GM08714 (cell line): ENCODE data around the gene CD81.

Experiments used
- H3K4me3 ChIP-seq: fragments of 200-500 bp; sonication (Bioruptor generic); 2 replicates; pipeline ENCODE4 v1.5.1; 2014; ENCODE audit warnings: mild to moderate bottlenecking, low read length, inconsistent platforms
- ZNF274 ChIP-seq: IDR thresholded peaks from 2 replicates; pipeline ENCODE4 v1.6.1; 2012; ENCODE audit warnings: mild to moderate bottlenecking, low read depth, low read length

Gene CD81

GRCh38 chr11:2442589-2442988 is 65.5 kb downstream of the CD81 start:
- no peak overlapping the region for H3K4me3 ChIP-seq
- no peak for TF ChIP-seq ZNF274

GRCh38 chr11:2443406-2443805 is 66.3 kb downstream of the CD81 start:
- no peak for TF ChIP-seq ZNF274
- no peak overlapping the region for H3K4me3 ChIP-seq

DNA sequence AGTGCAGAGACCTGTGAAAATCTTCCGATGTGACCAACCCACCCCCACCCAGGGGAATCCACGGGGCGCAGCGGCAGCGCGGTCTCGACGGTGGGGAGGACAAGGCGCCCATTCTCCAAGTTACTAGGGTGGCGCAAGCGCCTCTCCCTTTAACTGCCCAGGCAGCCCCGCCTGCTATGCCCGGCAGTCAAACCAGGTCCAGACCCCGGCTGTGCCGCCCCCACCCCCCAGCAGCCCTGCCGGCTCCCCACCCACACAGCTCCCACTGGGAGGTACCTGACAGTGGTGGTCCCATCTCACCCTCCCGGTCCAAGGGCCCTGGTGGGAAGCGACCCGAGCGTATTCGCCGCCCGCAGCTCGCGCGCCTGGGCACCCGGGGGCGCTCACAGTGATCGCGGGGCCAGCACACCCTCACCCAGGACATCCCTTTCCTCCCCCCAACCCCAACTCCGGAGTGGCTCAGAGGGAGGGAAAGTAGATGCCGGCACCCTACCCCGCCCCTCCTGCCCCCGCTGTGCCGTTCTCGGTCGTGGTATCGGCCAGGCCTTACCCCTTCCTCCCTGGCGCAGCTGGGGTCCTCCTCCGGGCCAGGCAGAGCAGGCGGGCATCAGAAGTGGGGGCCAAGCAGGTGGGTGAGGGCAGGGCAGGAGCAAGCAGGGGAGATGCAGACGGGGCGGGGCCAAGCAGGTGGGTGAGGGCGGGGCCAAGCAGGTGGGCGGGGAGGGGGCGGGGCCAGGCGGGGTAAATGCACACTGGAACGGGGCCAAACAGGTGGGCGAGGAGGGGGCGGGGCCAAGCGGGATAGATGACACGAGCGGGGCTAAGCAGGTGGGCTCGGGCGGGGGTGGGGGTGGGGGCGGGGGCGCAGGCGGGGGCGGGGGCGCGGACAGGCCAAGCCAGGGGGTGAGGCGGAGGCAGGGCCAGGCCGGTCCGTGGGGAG is 67.0 kb downstream of the CD81 start, which contains the start of gene TRPM5:
Gene TRPM5, minus strand, starts transcription at position 634 of the 940 bp plus-strand sequence. CDS start 21,478 bp downstream, outside the sequence.
- TF ChIP-seq ZNF274, result no peak

DNA sequence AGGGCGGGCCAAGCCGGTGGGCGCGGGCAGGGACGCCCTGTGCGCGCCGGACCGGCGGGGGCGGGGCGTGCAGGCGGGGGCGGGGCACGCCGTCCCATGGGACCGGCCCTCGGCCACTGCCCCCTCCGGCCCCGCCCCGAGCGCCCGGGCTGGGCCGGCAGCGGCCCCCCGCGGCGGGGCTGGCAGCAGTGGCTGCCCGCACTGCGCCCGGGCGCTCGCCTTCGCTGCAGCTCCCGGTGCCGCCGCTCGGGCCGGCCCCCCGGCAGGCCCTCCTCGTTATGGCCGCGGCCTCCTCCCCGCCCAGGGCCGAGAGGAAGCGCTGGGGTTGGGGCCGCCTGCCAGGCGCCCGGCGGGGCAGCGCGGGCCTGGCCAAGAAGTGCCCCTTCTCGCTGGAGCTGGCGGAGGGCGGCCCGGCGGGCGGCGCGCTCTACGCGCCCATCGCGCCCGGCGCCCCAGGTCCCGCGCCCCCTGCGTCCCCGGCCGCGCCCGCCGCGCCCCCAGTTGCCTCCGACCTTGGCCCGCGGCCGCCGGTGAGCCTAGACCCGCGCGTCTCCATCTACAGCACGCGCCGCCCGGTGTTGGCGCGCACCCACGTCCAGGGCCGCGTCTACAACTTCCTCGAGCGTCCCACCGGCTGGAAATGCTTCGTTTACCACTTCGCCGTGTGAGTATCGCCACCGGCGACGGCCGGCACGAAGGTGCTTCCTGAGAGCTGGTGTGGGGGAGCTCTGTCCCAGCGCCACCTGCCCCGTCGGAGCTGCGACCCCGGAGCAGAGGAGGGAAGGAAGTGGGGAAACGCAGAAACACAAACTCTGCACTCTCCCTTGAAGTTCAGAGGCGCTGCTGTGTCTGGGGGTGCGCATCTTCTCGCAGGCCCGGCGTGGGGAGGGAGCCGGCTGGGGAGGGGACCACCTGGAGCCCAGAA is 68.0 kb downstream of the CD81 start, which contains the start of gene KCNQ1:
Gene KCNQ1, plus strand, starts transcription at position 188 of the 925 bp plus-strand sequence. Its CDS starts 91 bp downstream, at position 279.
- TF ChIP-seq ZNF274, result no peak
- H3K4me3 ChIP-seq, result no peak within 1 kb of the TSS

More for the DNA sequence above, 67.0 kb downstream of the CD81 start, which contains the start of gene TRPM5:
- no peak within 1 kb of the TSS for H3K4me3 ChIP-seq

DNA sequence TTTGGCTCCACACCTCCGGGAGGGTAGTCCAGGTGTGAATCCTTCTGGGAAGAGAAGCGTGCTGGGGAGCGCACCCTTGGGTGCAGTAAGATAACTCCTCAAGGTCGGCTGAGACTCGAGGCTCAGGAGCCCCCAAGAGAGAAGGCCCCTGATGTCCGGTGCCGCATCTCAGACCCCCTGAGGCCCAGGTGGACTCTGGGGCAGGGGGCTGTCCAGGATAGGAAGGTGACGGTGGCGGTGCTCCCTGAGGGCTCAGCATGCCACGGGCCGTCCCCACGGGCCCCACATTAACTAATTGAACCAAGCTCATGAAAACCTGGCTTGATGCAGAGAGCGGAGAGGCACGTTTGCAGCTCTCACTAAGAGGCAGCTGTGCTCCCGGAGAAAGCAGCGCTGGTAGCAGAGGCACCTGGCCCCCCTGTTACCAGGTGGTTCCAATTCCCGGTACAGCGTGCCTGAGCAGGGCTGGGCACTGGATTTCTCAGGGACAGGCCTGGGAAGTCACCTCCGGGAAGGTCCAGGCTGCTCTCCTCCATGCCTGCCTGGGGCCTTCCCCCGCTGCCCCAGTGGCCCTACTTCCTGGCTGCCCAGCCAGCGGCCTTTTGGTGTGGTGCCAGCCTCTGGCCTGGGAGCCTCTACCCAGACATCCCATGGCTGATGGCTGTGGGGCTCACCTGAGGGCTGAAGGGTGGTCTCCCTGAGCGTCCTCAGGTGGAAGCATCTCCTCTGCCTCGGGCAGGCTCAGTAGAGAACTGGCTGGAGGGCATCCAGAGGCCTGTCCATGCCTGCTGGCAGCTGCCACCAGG is 68.8 kb downstream of the CD81 start:
- H3K4me3 ChIP-seq, result no peak overlapping the region

DNA sequence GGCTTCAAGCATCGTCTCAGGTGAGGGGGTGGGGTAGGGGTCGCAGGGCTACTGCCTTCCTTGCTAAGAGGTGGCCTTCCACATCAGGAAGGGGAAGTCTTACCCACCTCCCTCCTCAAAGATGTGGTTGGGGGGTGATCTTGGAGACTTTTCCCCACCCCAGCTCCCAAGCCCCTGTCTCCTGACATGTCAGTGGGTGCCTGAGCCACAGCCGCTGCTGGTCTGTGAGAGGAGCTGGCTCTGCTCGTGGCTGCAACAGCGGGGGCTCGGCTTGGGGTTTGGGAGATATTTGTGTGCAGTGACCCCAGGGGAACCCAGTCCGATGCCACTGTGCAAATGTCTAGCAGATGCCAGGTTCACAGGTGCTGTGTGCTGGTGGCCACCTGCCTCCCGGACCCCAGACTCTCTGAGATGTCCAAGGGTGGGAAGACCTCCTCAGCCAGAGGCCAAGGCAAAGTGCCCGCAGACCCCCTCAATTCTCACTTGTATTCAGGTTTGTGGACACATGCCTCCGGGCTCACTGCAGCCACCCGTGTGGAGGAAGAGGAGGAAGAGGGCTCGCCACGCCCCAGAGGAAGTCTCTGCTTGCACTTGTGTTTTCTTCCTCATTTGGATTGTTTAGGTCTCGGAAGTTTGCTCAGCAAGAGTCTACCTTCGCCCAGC is 69.6 kb downstream of the CD81 start:
- no peak for TF ChIP-seq ZNF274
- H3K4me3 ChIP-seq, result no peak overlapping the region

More for the DNA sequence above, 68.8 kb downstream of the CD81 start:
- TF ChIP-seq ZNF274, result no peak
